GF-D8 (cell line): ENCODE measurements around the gene MAGEA12.
"Not testable (repeated sequence)": the region's sequence is repeated elsewhere in the genome, so short reads cannot be mapped to it uniquely, and the experiment has no call there.

Experiments
- DNase-seq: peaks from one replicate; lab custom pipeline; 2025; lab: John Stamatoyannopoulos, UW

Gene MAGEA12

GRCh38 chrX:152761582-152761981, 28.0 kb downstream of the MAGEA12 start:
- not testable (repeated sequence) for DNase-seq

- not testable (repeated sequence) for DNase-seq
Measured at GRCh38 chrX:152766562-152766961, 33.0 kb downstream of the MAGEA12 start.

DNA sequence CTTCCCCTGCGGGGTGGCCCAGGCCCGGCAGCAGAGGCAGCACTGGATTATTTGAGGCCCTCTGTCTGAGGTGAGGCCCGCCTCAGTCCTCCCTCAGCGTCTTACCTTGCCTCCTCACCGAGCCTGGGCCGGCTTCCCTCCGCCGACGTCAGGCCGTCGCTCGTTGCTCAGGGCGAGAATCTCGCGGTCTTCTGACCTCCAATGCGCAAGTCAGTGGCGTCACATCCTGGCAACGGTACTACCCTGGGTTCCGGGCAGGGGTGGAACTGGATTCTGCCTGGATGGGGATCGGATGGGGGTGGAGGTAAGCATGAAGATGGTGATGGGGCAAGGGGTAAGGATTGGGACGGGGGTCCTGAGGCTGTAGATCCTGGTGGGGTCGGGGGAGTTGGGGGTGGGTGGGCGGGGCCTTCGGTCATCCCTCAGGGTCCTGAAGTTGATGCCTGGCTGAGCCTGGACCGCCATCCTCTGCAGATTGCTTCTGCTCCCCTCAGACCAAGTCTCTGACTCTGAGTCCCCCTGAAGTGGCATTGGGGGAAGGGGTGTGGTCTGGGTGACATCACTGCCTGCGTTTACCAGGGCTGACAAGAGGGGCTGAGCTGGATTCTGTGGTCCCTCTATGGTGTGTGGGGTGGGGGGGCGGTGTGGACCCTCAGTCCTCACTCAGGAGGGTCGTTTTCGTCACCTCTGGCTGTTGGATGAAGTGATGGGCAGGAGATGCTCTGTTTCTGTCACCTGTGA, 36.2 kb downstream of the MAGEA12 start, which contains the start of gene MAGEA6:
TSS of gene MAGEA6 (minus strand) at position 141 of the 741 bp plus-strand sequence. CDS start 2,039 bp downstream, outside the sequence.
- not testable (repeated sequence) for DNase-seq

- DNase-seq: not testable (repeated sequence)
Measured at GRCh38 chrX:152787062-152787461, 53.5 kb downstream of the MAGEA12 start.
